CD14-positive monocyte (primary cell): ENCODE measurements around the gene ERGIC1. TPM values are rescaled to one million over a fixed set of nuclear protein-coding genes. Genes with fewer than 3 reads are reported as not detected.

Experiments
- DNase-seq, 3 donors: peaks; one replicate each; pipeline ENCODE4 v3.0.0-alpha.2; 2011 to 2022
- H2AFZ ChIP-seq: 2 replicates; pipeline ENCODE4 v1.6.0; 2012; ENCODE audit warnings: mild to moderate bottlenecking, low read depth, low read length, inconsistent platforms; ENCODE audit not compliant: insufficient read depth, poor library complexity, severe bottlenecking
- H3K27ac ChIP-seq, 2 donors: 1 replicate in 1 of 2; 2 replicates in 1 of 2; pipeline ENCODE4 v1.5.1; 2012 to 2013; ENCODE audit warnings: low read length in 2 of 2, control low read depth in 1 of 2, inconsistent platforms in 1 of 2, low read depth in 1 of 2, mild to moderate bottlenecking in 1 of 2
- H3K27me3 ChIP-seq, 2 donors: one replicate each; pipeline versions ENCODE4 v1.6.0 to v1.6.1; 2011 to 2013; ENCODE audit warnings: low read length in 2 of 2; ENCODE audit not compliant: control insufficient read depth in 2 of 2, insufficient read depth in 2 of 2
- H3K36me3 ChIP-seq, 2 donors: replicated peaks in 1 of 2; 1 replicate in 1 of 2; 2 replicates in 1 of 2; pipeline versions ENCODE4 v1.5.1 to v1.6.1; 2012 to 2013; ENCODE audit warnings: low read length in 2 of 2, control low read depth in 1 of 2, inconsistent platforms in 1 of 2, mild to moderate bottlenecking in 1 of 2; ENCODE audit not compliant: insufficient read depth in 2 of 2, control insufficient read depth in 1 of 2
- H3K4me1 ChIP-seq, 2 donors: 1 replicate in 1 of 2; 2 replicates in 1 of 2; pipeline versions ENCODE4 v1.5.1 to v1.6.1; 2012 to 2013; ENCODE audit warnings: low read length in 2 of 2, control low read depth in 1 of 2, inconsistent platforms in 1 of 2, mild to moderate bottlenecking in 1 of 2, moderate library complexity in 1 of 2; ENCODE audit not compliant: insufficient read depth in 2 of 2, control insufficient read depth in 1 of 2
- H3K4me2 ChIP-seq: replicated peaks from 2 replicates; pipeline ENCODE3; 2012; ENCODE audit warnings: low read length, moderate library complexity, mild to moderate bottlenecking; ENCODE audit not compliant: poor library complexity, severe bottlenecking; ENCODE audit errors: extremely low read depth
- H3K4me3 ChIP-seq, 3 experiments: fragments of 200-600 bp in 1 of 3; sonication (generic) in 1 of 3; replicated peaks in 1 of 3; 1 replicate in 2 of 3; 2 replicates in 1 of 3; pipeline ENCODE4 v1.5.1; 2011 to 2013; ENCODE audit warnings: low read length in 3 of 3, mild to moderate bottlenecking in 3 of 3, control low read depth in 2 of 3, low read depth in 2 of 3, inconsistent platforms in 1 of 3, moderate library complexity in 1 of 3
- H3K79me2 ChIP-seq: 2 replicates; pipeline ENCODE4 v1.6.0; 2012; ENCODE audit warnings: mild to moderate bottlenecking, control low read depth, inconsistent platforms, low read length, moderate library complexity; ENCODE audit not compliant: insufficient read depth
- H3K9ac ChIP-seq: 2 replicates; pipeline ENCODE4 v1.6.0; 2017; ENCODE audit warnings: low read length, mild to moderate bottlenecking; ENCODE audit not compliant: insufficient read depth, poor library complexity, severe bottlenecking
- H3K9me3 ChIP-seq, 2 donors: replicated peaks in 1 of 2; 1 replicate in 1 of 2; 2 replicates in 1 of 2; pipeline versions ENCODE4 v1.5.1 to v1.6.1; 2012 to 2013; ENCODE audit warnings: low read length in 2 of 2, control low read depth in 1 of 2; ENCODE audit not compliant: control insufficient read depth in 1 of 2, insufficient read depth in 1 of 2
- H4K20me1 ChIP-seq: 2 replicates; pipeline ENCODE4 v1.6.0; 2012; ENCODE audit warnings: mild to moderate bottlenecking, low read length, control low read depth, moderate library complexity; ENCODE audit not compliant: insufficient read depth
- H3K27ac Mint-ChIP-seq, 7 donors: one replicate each; pipeline ENCODE4 v1.8.0; 2020; ENCODE audit warnings: mild to moderate bottlenecking in 7 of 7, mixed read lengths in 7 of 7, moderate library complexity in 6 of 7, inconsistent platforms in 2 of 7
- H3K27me3 Mint-ChIP-seq, 3 donors: one replicate each; pipeline ENCODE4 v1.8.0; 2021 to 2022; ENCODE audit warnings: low read depth in 3 of 3, mild to moderate bottlenecking in 3 of 3, mixed read lengths in 3 of 3, moderate library complexity in 3 of 3, inconsistent platforms in 1 of 3
- H3K36me3 Mint-ChIP-seq, 2 donors: one replicate each; pipeline ENCODE4 v1.8.0; 2020; ENCODE audit warnings: mixed read lengths in 2 of 2, inconsistent platforms in 1 of 2, mild to moderate bottlenecking in 1 of 2
- H3K4me1 Mint-ChIP-seq: one replicate; pipeline ENCODE4 v1.8.0; 2020; ENCODE audit warnings: mild to moderate bottlenecking, mixed read lengths
- H3K4me3 Mint-ChIP-seq, 2 donors: one replicate each; pipeline ENCODE4 v1.8.0; 2020; ENCODE audit warnings: mild to moderate bottlenecking in 2 of 2, mixed read lengths in 2 of 2, moderate library complexity in 1 of 2
- H3K9me3 Mint-ChIP-seq, 7 donors: one replicate each; pipeline ENCODE4 v1.8.0; 2020 to 2022; ENCODE audit warnings: mixed read lengths in 7 of 7, mild to moderate bottlenecking in 6 of 7, moderate library complexity in 6 of 7, inconsistent platforms in 2 of 7
- CTCF ChIP-seq: fragments of 200-600 bp; IDR thresholded peaks from one replicate; pipeline ENCODE4 v1.8.0; 2022; ENCODE audit warnings: antibody characterized with exemption, mild to moderate bottlenecking
- WGBS: methylation state at CpG from one replicate; pipeline ENCODE4 v1.1.5; 2013; ENCODE audit warnings: missing lambda C conversion rate; ENCODE audit not compliant: insufficient coverage; 5-methylcytosine and 5-hydroxymethylcytosine counted together
- intact Hi-C, 2 donors: fragments of 100-400 bp; cut with micrococcal nuclease; formaldehyde crosslinking; loops; one replicate each; pipeline versions ENCODE4 v1.15.0 to v1.15.1; 2023
- polyA plus RNA-seq, 3 donors: library from polyadenylated mRNA; depleted of rRNA in 1 of 3; unstranded in 2 of 3; stranded (reverse) in 1 of 3; fragments of 300-500 nt in 2 of 3; fragments of >200 nt in 1 of 3; fragmentation: Illumina TruSeq in 2 of 3; gene quantifications; 1 replicate in 2 of 3; 2 replicates in 1 of 3; pipeline ENCODE4 v1.2.3, GENCODE V29; 2012 to 2021

The ERGIC1 gene
- polyA plus RNA-seq, 3 donors = 28.3 to 76.2 (median 34.1) TPM

- peaks cover 0 to 6% of the 10 kb centered on the region in 2 donors for H3K36me3 ChIP-seq
- Mint-ChIP-seq H3K27ac (no peak overlapping the region), H3K36me3 (peaks cover 13 to 20% of the 10 kb centered on the region in 2 donors), H3K9me3 (no peaks in the 10 kb centered on the region), H3K4me1 (peaks cover 18% of the 10 kb centered on the region), H3K27me3 (peaks cover 9 to 19% (median 13%) of the 10 kb centered on the region in 3 donors), H3K4me3 (no peak overlapping the region)
- H3K27ac ChIP-seq = no peak overlapping the region
- no peak overlapping the region for H3K4me3 ChIP-seq
- DNase-seq = no peak
- no peak overlapping the region for H3K9ac ChIP-seq
- H3K4me2 ChIP-seq = no peak overlapping the region
- WGBS = 100% methylated on average over 1 of the region's 3 CpGs
- H4K20me1 ChIP-seq = no peaks in the 10 kb centered on the region
- no peak for TF ChIP-seq CTCF
- H2AFZ ChIP-seq = no peak overlapping the region
- peaks cover 0 to 3% of the 10 kb centered on the region in 2 donors for H3K27me3 ChIP-seq
- no peaks in the 10 kb centered on the region for H3K79me2 ChIP-seq
- peaks cover 14 to 28% of the 10 kb centered on the region in 2 donors for H3K4me1 ChIP-seq
- no peaks in the 10 kb centered on the region for H3K9me3 ChIP-seq
- intact Hi-C loops = no loop called here
Measured at GRCh38 chr5:172871536-172871935, 37.5 kb downstream of the ERGIC1 start.

GRCh38 chr5:172871982-172872381 lies 37.9 kb downstream of the ERGIC1 start:
- Histone ChIP-seq H3K36me3 (peaks cover 0 to 6% of the 10 kb centered on the region in 2 donors), H3K27ac (no peak overlapping the region), H2AFZ (no peak overlapping the region), H3K9ac (no peak overlapping the region), H3K79me2 (no peaks in the 10 kb centered on the region), H3K9me3 (no peaks in the 10 kb centered on the region), H4K20me1 (no peaks in the 10 kb centered on the region), H3K4me1 (peaks cover 14 to 28% of the 10 kb centered on the region in 2 donors), H3K27me3 (peaks cover 0 to 3% of the 10 kb centered on the region in 2 donors), H3K4me3 (no peak overlapping the region), H3K4me2 (no peak overlapping the region)
- intact Hi-C loops = no loop called here
- WGBS = 71% methylated on average over 4 of the region's 5 CpGs
- TF ChIP-seq CTCF = no peak
- H3K4me3 Mint-ChIP-seq = no peak overlapping the region
- peak overlapping the region in 2 of 7 donors; percentile 31 to 56 for H3K27ac Mint-ChIP-seq
- H3K4me1 Mint-ChIP-seq = peaks cover 18% of the 10 kb centered on the region
- peaks cover 9 to 20% (median 13%) of the 10 kb centered on the region in 3 donors for H3K27me3 Mint-ChIP-seq
- H3K9me3 Mint-ChIP-seq = no peaks in the 10 kb centered on the region
- no peak for DNase-seq
- peaks cover 10 to 19% of the 10 kb centered on the region in 2 donors for H3K36me3 Mint-ChIP-seq
